DMS53 treated with DMSO at 0.1 percent for 48 hours (cell line): ENCODE data around the gene SHISAL1.

ENCODE experiments used
- DNase-seq: peaks from one replicate; lab custom pipeline; 2025; ENCODE audit not compliant: unreplicated experiment; lab: John Stamatoyannopoulos, UW

The SHISAL1 gene

GRCh38 chr22:44196241-44196640 lies 116.5 kb downstream of the SHISAL1 start:
- DNase-seq: no peak

GRCh38 chr22:44195189-44195871 lies 117.4 kb downstream of the SHISAL1 start:
- no peak for DNase-seq

- DNase-seq: no peak
Observed at GRCh38 chr22:44194569-44194968, 118.2 kb downstream of the SHISAL1 start.
